M059J (cell line): ENCODE data around the gene CSRP3. TPM values are rescaled to one million over a fixed set of nuclear protein-coding genes. Genes with fewer than 3 reads are reported as not detected.

ENCODE experiments used
- DNase-seq: peaks from one replicate; pipeline ENCODE4 v3.0.0-alpha.2; 2012; ENCODE audit warnings: low read depth
- total RNA-seq: library from RNA; depleted of rRNA; stranded (reverse); fragments of >200 nt; shearing (Covaris generic); gene quantifications from 2 replicates; pipeline ENCODE4 v1.2.3, GENCODE V29; 2014

The CSRP3 gene
- total RNA-seq, 1 experiment from 2014 or later: not detected

DNA sequence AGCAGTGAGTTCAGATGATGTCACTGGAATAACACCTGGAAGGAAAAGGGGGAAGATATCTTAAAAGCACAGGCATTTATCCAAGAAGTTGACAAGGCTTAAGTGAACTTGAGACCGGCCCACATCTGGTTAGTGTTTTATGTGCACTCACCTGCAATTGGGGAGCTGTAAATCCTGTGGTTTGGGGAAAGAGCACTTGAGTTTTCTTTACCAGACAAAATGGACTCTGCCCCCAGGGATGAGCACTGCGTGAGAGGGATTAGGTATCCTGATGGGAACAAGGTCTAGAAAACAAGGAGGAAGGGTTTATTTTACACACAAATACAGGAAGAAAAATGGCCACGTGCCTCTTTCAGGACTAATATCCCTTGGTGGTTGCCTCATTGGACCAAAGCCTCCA lies 23.8 kb upstream of the CSRP3 start:
- no peak for DNase-seq

DNA sequence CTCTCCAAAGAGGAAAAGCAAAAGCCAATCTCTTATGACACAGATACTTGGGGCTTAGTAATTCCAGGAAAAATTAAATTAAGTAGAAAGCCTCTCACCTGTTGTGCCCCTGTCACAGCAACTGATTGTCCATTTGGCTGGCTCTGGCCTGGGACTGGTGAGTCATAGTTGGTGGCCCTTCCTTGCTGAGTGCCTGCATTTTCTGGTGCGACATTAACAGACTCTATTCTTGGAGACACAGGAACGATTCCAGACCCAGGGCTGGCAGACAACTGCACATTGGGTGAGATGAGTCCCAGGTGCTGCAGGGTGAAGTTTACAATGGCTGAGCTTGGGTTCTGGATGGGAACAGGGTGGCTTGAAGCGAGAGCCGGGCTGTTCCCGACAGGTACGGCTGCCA lies 23.3 kb upstream of the CSRP3 start:
- DNase-seq: no peak

DNA sequence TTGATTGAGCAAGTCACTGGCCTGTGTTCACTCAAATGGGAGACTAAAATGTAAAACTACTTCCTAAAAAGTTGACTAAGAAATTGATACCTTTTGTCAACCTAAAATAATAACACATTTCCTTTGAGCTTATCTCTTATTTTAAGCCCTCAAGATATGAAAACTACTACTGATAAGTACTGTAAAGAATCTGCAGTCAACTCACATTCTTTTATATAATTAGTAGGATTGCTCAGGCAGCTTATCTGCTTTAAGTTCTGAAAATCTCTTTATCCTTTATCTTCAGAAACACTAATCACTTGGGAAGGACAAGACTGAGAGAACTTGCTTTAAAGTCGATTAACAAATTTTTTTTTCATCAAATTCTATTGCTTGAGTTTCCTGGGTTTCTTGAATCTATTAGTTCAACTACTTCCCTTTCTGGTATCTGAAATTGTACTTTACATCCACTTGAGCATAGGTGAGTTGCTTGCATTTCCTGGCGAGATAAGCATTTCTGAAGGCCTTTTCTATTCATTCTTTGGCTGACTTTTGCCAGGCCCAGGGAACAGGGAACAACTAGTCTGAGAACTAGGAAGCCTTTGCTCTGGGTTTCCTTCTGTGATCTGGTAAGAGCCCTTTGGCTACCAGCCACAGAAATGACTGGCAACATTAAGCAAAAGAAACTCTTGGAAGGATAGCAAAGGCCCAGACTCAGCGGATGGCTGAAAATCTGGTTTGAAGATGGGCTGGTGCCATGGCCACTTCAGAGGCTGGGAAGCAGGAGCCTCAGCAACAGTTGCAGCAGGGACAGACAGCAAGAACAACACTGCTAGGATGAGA lies 19.3 kb upstream of the CSRP3 start:
- DNase-seq: no peak

DNA sequence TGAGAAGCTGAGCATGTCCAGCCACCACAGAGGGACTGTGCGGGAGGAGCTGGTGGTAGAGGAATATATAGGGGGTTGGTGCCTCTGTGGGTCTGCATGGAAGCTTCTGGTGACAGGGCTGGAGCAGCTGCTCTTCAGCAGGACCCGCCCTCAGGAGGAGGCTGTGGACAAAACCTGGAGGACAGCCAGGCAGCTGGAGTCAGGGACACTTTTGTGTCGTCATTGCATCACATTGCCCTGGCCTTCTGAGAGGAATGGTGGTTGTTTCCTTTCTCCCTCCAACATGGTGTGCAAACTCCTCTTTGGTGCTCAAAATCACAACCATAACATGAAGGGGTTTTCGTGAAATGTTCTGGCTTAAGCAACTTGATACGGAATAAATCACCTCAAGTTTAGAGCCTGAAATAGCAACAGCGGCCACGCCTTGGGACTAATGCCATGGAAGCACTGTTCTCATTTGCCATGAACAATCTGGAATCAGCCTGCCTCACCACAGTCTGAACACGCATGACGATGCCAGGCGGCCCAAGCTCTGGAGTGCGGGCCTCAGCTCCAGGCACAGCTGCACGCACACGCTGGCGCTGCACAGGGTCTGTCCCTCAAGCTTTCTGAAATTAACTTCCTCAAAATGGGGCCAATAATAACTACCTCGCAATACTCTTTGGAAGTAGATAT lies 17.1 kb upstream of the CSRP3 start:
- DNase-seq: peak; percentile 10

DNA sequence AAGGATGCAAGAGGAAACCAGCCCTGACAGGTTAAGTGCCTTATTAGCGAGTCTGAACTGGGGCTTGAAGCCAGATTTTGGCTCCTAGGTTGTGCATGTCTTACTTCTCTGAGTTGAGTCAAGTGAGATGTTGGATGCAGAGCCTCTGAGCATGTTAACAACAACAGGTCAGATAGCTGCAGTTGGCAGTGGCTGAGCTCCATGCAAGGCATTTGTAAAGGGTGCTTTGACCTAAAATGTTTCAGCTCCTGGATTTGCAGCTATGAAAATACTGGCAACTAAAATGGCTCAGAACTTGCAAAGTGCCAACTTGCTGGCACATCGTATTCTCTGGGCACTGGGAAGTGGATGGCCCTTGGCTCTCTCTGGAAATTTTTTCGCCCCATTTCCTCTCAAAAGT lies 16.4 kb upstream of the CSRP3 start:
- no peak for DNase-seq

DNA sequence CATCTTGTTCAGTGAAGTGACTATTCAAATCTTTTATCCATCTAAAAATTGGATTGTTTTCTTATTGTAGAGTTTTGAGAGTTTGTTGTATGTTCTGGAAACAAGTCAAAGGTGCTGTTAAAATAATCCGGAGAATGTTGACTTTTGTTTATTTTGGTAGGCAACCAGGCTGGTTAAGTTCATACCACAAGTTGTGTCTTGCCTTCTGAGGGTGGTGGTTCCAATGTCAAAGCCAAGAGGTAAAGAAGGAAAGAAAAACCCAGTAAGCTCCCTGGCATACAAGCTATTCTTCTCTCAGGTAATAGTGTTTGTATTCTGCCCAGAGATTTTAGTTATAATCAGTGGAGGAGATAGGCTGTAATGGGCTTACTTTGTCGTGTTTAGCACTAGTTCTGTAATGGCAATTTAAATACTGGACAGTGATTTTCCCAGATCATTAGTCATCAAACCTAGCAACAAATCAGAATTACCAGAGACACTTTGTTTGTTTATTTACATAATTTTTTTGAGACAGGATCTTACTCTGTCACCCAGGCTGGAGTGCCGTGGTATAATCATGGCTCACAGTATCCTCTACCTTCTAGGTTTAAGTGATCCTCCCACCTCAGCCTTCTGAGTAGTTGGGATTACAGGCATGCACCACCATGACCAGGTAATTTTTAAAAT lies 15.1 kb upstream of the CSRP3 start:
- peak; percentile 64 for DNase-seq

DNA sequence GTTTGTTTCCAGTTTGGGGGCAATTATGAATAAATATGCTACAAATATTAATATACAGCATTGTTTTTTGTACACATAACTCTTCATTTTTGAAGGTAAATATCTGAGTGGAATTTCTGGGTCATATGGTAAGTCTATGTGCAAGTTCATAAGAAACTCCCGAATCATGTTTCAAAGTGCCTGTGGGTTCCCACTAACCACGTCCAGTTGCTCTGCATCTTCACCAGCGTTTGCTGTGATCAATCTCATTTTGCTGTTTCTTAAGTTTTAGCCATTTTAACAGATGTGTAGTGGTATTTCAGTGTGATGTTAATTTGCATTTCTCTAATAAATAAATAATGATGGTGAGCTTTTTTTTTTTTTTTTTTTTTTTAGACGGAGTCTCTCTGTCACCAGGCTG lies 14.2 kb upstream of the CSRP3 start:
- no peak for DNase-seq

DNA sequence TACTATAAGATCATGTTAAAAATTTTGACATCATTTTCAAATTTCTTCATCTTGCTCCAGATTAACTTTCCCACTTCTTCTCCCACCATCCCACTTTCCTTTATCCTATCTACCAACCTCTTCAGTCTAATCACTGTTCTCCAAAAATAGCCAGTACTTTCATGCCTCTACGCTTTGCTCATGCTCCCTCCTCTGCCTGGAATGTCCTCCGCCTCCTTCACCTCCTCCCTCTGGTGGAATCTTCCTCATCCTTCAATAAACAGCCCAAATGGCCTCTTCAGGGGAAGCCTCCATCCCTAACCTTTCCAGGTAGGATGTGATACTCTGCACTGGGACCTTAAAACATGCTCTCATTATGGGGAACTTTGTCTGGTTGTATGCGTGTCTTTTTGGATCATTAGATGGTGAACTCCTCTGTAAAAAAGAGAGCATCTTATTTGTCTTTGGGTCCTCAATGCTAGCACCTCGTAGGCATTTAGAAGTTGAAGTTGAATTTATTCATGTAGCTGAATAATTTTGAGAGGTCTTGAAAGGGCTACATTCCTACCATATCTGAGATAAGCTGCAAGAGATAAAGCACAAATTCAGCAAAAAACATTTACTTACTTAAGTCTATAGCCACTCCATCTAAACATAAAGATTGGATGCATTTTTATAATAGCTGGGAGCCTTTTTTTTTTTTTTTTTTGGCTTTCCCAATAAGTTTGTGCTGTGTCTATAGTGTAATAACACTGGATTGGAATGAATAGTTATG lies 8.0 kb upstream of the CSRP3 start:
- DNase-seq: no peak

DNA sequence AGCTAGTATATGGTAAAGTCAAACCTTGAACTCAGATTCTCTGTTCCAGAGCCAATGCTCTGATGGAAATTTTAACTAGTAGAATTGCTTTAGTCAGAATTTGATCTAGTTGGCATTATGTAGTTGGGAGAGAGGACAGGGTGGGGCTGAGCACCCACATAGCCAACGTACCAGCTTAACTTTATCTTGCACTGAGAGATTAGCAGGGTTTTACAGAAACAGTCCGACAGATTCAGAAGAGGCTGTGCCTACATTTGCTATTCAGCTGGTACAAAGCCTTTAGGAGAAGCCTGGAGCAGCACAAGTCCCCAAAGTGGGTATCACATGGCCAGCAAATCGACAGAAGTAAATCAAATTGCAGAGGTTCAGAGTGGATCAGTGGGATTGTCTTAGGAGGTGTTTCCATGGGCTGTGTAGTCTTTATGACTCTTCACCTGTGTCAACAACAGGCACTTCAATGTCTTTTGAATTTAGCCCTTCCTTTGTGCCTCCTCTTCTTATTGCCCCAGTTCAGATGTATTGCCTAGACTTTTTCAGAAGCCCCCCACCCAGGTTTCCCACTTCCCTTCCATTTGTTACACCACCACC lies 7.3 kb upstream of the CSRP3 start:
- no peak for DNase-seq

DNA sequence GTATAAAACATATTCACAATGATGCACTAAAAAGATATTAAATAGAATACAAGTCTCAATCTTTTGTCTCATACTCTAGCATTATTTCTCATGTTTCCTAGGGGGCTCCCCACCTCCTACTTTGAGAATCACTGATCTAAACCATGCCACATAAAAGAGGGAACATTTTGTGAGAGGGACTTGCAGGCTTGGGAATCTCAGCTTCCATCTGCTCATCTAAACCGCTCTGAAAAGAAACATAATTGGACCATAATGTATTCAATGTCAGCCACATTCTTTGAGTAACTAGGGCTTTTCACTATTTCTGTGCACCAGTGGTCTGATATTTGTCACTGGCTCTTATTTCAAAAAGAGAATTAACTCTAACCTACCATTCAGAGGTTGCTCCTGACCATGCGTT lies 6.4 kb upstream of the CSRP3 start:
- DNase-seq: no peak

DNA sequence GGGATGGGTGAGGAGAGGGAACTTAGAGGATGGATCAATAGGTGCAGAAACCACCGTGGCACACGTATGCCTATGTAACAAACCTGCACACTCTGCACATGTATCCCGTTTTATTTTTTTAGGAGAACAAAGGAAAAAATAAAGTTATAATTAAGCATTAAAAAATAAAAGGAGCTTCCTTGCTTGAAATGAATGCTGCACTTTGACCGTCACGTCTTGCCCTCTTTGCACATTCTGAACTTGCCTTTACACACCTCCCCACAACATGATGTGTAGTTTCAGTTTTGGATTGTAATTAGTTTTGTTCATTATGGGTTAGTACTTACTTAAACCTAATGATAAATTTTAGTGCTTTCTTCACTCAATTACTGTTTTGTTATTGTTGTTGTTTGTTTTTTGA lies 3.1 kb upstream of the CSRP3 start:
- DNase-seq: no peak

DNA sequence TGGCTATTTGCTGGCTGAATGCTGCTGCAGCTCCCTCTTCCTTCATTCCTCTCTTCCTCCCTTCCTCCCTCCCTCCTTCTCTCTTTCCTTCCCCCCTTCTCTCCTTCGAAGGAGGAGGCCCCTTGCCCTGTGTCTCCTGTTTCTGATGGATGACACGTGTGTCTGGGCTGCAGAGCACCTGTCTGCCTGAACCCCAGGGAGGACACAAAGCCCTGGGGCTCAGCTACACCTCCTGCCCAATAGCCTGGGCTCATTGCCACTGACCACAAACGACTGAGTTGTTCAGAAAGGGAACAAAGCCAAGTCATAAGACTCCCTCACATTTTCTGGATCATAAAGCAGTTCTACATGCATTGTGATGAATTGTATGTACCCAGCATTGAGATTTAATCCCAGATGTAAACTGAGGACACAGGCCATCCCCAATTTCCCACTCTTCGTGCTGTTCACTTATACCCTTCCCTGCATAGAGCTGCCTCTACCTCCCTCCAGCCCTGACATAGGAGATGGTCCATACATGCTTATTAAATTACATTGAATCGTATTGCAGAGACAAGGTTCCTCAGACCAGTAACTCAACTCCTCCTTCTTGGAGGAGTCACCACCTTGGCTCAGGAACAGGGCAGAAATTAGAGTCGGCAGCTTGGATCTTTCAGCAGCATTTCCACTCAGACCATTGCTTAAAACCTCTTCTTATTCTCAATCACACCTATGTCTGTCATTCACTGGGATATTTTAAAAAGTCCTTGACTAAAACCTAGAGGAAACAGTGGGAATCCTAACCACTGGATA lies 1.2 kb downstream of the CSRP3 start:
- peak; percentile 95 for DNase-seq

DNA sequence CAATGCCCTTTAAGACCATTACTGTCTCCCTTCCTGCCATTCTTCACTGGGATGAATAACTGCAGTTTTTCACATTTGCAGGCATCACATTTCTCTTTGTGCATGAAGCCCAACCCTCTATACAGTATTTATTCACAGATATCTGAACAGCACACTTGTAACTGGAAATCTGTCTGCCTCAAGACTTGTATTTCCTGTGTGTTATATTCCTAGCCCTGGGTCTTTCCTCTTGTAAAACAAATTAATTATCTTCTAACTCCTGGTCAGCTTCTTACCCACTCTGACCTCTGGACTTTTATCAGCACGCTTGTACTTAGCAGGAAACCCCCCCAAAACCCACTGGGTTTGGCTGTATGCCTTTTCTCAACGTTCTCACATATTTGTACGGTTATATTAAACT lies 2.0 kb downstream of the CSRP3 start:
- peak; percentile 43 for DNase-seq

DNA sequence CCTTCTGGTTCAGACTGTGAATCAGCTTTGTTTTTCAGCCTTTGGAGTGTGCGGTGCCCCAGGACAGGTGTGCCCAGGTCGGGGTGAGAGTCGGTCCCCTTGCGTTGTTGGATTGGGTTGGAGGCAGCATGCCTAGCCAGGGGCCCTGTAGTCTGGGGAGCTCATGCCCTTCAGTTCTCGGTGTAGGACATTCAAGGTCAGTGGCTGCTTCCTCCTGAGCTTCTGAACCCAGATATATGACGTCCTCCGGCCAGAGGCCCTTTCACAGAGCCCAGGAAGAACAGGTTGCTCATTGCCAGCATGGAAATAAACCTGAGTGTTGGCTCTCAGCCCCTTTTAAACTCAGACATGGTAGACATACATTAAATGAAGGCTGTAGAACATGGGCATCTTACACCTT lies 2.7 kb downstream of the CSRP3 start:
- no peak for DNase-seq

DNA sequence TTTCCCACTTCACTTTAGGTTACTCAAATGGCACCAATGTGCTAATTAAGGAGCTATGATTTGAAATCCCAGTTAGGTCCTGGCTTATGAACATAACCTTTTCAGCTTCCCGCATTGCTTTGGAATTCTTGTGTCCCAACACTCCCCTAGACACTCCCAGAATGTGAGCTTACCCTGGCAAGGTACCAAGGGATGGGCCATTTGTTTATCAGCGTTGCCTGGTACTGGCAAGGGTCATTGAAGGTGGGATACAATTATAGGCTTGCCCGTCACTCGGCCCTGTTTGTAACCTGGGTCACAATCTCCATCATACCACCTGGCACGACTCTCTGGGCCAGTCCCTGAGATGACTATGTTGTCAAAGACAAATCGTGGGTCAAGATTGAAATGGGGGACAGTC lies 5.4 kb downstream of the CSRP3 start:
- DNase-seq: no peak

DNA sequence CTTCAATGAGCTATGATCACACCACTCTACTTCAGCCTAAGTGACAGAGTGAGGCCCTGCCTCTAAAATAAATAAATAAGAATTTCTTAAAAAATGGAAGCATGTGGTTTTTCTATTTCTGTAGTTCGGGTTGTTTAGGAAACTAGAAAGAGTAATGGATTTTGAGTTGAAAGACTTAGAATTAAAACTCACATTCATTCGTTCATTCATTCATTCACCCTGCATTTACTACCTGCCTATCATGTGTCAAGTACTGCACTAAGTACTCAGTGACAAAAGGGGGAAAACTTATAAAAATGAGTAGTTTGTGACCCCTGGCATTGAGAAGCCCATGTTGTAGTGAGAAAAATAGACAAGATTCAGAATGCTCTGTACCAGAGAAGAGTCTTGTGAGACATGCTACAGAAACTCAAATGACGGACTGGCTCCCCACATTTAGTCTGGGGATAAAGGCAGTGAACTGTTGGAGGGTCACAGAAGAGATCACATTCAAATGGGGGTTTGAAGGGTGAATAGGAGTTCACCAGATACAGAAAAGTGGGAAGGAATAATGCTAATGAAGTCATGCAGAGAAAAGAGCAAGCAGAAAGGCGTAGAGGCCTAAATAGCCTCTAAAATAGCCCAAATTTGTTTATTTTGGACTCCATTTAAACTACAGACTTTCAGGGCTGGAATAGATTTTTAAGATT lies 7.0 kb downstream of the CSRP3 start:
- DNase-seq: no peak

DNA sequence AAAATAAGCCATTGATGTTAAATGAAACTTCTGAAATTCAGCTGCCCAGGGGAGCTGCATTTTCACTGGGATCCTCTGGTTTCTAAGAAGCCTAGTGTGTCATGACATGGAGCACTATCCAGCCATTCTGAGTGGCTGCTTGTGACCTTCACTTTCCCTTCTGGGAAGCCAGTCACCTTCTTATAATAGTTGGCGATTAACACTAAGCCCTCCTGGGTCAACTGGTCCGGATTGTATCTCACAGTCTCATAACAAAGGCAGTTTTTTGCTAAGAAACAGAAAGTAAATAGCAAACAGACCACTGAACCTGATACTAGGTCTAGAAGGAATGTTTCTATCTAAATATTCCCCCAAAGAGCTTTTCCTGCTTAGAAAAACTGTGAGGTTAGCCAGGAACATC lies 7.9 kb downstream of the CSRP3 start:
- peak; percentile 46 for DNase-seq

DNA sequence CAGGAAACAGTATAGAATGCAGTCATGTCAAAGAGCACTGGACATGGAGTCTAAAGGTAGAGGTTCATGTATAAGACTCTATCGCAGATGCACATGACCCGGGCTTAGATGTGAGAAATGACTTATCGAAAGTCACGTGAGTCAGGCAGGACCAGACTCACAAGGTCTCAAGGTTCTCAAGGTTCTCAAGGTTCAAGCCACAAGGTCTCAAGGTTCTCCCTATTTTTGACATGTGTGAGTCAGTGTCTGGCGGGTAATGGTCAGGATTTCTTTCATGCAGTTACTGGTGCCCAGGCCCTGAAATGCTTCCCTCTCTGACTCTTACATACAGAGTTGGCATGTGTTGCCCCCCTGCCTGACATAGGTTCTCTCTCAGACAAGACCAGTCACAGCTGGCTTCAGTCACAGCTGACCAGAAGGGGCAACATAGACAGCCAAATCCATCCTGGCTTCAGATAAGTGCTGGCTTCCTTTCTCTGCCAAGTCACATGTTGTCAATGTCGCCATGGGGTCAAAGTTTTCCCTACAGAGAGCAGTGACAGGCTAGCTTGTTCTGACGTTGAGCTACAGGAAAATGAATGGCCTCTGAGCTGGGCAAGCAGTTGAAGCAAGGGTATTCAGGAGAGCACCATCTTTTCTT lies 10.1 kb downstream of the CSRP3 start:
- DNase-seq: no peak

DNA sequence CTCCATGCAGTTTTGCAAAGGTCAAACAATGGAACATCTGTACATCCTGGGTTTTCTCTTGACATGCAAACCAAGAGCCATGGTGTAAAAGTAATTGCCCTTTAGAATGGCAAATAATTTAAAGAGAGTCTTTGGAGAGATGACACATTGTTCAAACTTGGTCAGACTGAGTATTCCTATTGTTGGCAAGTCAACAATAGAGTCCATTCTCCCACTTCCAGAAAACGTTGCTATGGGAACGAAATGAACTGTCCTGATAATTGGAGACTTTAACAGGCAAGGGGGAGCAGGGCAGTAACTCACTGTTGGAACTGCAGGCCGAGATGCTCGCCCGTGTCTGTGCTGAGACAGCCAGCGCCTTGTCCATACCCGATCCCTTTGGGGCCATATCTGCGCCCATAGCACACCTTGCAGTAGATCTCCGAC lies 13.9 kb downstream of the CSRP3 start:
- peak; percentile 9 for DNase-seq
